22Rv1 (cell line): ENCODE data around the gene PHF21A.

Experiments
- ZFX ChIP-seq: fragments of 450-650 bp; IDR thresholded peaks from 2 replicates; pipeline ENCODE4 v1.6.1; 2017; ENCODE audit warnings: antibody characterized with exemption, borderline replicate concordance
- TF ChIP-seq, protein P1 (sequence below): fragments of 450-650 bp; IDR thresholded peaks from 2 replicates; pipeline ENCODE4 v1.5.1; 2017; ENCODE audit warnings: mild to moderate bottlenecking

DNA sequence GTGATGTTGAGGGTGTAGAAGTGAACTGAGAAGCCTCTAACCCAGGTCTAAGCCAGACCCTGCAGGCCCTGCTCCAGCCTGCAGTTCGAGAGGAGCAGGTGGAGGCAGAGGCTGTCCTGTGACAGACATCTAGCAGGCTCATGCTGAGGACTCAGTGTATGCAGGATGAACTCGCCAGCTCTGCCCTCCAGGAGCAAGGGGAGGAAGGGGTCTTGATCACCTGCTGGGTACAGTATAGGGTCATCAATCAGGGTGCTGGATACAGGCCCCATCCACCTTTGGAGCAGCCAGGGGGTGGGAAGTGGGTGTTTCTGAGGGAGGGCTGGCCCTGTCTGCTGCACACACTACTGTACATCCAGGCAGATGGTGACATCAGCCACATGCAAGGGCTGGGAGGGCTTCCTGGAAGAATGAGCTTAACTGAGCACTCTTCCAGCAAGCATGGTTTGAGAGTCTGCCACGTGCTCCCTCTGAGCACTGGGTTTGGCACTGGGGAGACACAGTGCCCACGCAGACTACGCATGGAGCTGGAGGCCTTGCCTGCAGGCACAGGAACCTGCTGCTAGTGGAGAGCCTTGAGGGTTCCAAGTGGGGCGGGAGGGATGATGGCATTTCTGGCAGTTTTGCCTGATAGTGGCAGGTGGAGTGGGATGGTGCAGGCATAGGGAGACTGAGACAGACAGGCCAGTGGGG, 226.6 kb downstream of the PHF21A start:
- TF ChIP-seq, protein P1, sequence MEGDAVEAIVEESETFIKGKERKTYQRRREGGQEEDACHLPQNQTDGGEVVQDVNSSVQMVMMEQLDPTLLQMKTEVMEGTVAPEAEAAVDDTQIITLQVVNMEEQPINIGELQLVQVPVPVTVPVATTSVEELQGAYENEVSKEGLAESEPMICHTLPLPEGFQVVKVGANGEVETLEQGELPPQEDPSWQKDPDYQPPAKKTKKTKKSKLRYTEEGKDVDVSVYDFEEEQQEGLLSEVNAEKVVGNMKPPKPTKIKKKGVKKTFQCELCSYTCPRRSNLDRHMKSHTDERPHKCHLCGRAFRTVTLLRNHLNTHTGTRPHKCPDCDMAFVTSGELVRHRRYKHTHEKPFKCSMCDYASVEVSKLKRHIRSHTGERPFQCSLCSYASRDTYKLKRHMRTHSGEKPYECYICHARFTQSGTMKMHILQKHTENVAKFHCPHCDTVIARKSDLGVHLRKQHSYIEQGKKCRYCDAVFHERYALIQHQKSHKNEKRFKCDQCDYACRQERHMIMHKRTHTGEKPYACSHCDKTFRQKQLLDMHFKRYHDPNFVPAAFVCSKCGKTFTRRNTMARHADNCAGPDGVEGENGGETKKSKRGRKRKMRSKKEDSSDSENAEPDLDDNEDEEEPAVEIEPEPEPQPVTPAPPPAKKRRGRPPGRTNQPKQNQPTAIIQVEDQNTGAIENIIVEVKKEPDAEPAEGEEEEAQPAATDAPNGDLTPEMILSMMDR, result no peak
- TF ChIP-seq ZFX, result no peak
